Measurements from ENCODE around the gene EIF4G3.
"Not testable (repeated sequence)": the region's sequence is repeated elsewhere in the genome, so short reads cannot be mapped to it uniquely, and the experiment has no call there.

Gene EIF4G3

GRCh38 chr1:20851791-20852190, 324.9 kb downstream of the EIF4G3 start:
- not testable (repeated sequence) for ATAC-seq

GRCh38 chr1:20850021-20850420, 326.7 kb downstream of the EIF4G3 start:
- ATAC-seq: no peak

DNA sequence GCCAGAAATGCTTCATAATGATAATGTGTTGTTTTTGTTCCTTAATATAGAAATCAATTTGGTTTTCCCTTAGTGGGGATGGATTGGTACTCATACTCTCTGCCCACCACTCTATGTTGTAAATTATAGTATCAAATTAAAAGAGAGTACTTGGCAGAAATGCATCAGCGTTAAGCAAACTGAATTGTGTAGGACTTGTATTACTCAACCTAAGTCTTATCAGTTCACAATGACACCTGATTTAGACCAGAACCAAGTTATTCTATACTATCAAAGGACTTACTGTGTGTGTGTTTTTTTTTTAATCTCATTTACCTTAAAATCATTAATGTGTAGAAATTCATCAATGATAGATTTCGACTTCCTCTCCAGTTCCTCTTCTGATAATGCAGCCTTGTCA, 327.6 kb downstream of the EIF4G3 start:
- no peak for ATAC-seq

DNA sequence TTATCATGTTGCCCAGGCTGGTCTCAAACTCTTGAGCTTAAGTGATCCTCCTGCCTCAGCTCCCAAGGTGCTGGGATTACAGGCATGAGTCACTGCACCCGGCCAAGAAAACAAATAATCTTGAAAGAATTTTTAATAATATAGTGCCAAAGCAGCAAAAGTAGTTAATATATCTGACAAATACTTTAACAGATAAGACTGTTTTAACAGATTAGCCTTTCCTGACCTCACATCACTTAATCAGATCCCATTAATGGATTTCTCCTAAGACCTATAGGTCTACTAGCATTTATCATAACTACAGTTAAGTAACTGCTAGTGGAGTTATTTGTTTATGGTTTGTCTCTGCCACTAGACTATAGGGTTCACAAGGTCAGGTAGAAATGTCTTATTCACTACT, 328.5 kb downstream of the EIF4G3 start:
- ATAC-seq: no peak

DNA sequence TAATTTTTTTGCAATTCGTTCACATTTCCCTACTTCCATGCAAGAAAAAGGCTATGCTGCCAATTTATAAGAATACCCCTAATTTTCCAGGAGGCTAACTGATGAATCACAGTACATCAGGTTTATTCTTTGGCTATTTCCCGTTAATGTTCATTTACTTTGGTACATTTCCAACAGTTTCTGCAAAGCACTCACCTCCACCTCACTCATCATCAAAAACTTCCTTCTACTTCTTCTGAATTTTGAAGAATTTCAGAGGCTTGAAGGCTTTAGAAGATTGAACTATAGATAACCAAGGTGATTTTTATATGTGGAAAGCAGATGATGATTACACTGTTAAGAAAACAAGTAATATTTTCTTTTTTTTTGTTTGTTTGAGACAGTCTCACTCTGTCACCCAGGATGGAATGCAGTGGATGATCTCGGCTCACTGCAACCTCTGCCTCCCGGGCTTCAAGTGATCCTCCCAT, 329.1 kb downstream of the EIF4G3 start:
- no peak for ATAC-seq

DNA sequence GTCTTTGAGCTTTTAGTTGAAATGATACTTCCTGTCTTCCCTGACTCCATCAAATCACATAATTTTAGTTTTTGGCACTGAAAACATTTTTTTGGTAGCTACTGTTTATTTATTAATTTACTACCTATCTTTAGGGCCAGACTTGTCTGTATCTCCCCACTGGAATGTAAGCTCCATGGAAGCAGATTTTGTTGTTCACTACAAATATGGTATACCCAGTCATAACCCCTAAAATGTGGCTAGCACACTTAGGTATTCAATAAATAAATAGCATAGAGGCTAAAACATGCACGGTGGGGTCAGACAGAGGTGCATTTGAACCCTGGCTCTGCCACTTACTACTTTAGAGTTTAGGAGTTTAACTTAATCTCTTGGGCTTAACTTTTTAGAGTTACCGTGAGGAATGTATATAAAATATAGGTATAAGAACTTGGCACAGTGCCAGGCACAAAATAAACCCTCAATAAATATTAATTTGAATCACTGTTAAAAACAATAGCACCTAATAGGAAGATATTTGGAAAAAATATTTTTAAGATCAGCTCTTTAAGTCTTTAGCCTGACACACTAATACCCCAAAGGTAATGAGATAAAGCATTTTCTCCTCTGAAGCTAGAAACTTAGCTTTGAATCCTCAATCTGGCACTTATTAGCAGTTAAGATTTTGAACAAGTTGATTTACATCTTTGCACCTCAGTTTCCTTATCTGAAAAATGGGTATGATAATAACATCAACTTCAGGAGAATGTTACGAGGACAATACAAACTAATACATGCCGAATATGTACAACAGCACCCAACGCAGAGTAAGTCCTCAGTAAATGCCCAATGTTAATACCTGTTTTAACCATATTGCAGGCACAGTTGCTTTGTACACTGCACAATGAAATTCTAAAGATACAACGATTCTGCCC, 330.0 kb downstream of the EIF4G3 start:
- ATAC-seq: no peak

GRCh38 chr1:20840731-20841130, 336.0 kb downstream of the EIF4G3 start:
- ATAC-seq: no peak

DNA sequence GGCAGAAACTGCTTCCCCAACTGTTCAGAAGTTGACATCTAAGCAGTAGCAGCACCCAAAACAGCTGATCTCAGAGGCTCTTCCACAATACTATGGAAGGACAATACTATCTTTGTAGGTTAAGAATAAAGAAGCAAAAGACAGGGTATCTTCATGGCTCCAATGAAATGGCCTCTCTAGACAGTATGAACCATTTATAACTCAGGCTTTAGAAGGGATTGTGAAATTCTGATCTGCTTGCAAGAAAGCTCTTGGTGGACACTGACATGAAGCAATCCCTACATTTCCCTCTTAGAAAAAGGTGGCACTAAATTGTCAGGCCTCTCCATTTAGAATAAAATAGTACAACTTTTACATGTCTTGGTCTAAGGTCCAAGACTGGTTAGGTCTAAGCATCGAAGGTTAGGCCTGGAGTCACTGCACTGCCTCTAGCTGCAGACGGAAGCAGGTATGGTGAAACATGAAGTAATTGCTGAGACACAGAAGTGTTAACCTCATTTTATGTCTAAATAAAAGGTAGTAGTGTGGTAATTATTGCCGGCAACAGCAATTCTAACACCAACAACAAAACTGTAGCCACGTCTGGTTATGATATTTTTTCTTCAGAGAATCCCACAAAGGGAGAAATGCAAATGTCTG, 339.0 kb downstream of the EIF4G3 start:
- ATAC-seq: no peak

DNA sequence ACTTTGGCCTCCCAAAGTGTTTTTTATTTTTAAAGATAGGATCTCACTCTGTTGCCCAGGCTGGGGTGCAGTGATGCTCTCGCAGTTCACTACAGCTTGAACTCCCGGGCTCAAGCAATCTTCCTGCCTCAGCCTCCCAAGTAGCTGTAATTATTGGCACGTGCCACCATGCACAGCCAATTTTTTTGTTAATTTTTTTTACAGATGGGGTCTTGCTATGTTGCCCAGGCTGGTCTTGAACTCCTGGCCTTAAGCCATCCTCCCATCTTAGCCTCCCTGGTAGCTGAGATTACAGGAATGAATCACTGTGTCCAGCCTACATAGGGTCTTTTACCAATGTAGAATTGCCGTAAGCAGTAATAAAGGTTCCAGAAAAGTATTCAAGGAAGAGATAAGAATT, 340.5 kb downstream of the EIF4G3 start:
- ATAC-seq: no peak

- ATAC-seq: no peak
These were observed 341.9 kb downstream of the EIF4G3 start for GRCh38 chr1:20834780-20835179.

- ATAC-seq: no peak
These were observed 342.5 kb downstream of the EIF4G3 start for GRCh38 chr1:20834192-20834591.

- ATAC-seq: no peak
These were observed 346.3 kb downstream of the EIF4G3 start for GRCh38 chr1:20830378-20830777.

DNA sequence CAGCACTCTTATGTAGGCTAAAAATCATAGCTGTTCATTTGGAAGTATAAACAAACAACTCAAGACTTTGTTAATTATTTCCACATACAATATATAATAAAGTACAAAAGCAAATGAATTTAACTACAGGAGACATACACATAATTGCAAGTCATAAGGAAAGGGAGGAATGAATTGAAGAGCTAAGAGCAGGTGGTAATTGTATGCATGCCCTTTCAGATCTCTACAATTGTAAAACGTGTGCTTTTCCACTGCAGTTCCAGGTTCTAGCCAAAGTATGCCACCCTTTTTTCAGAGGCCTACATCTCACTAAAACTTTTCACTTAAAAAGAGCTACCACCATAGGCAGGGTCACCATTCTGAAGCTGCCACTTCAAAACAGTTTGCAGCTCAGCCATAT, 346.8 kb downstream of the EIF4G3 start:
- no peak for ATAC-seq

DNA sequence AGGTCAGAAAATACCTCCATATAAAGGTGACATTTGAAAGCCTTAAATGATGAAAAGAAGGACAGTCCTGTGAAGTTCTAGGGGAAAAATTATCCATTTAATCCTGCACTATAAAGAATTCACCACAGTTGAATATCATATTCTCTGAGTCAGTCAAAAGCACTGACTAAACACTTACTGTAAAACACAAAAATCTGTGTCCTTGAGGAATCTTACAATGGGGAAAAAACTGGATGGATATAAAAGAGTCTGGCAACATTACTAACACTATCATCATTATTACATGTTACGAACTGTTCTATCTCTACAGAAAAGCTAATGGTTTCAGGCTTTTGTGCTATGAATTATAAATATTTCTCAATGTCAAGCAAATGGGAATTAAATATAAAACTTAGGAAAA, 347.2 kb downstream of the EIF4G3 start:
- ATAC-seq: no peak

DNA sequence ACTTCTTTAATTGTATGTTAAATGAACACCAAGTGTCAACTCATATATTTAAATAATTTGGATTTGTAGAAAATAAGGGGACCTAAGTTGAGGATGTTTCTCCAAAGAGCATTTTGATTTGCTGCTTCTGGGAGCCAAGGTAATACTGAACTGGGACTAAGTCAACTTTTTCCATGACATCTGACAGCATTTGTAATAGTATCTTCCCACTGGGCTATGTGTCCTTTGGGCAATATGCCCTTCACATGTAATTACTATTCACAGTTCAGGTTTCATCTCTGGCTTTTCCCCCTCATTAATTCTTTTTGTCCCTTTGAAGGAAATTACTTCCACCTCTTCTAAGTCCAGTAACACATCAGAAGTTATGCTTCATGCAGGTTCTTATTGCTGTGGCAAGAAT, 352.9 kb downstream of the EIF4G3 start:
- ATAC-seq: no peak

- ATAC-seq: no peak
These were observed 355.2 kb downstream of the EIF4G3 start for GRCh38 chr1:20821466-20821865.

DNA sequence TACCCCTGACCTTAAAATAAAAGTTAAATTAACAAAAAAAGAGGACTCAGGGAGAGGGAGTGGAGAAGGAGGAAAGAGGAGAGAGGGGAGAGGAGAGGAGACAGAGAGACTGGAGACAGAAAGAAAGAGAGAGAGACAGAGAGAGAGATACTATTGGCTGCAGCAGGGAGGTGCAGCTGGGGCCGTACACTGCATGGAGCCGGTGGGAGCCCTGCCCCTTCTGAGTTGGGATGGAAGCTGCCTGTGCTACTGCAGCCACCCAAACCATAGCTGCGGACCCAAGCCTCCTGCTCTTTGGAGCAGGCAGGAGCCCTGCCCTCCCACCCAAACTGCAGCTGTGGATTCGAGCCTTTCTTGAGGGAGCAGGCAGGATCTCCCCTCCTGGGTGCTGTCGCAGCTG, 356.9 kb downstream of the EIF4G3 start:
- no peak for ATAC-seq

DNA sequence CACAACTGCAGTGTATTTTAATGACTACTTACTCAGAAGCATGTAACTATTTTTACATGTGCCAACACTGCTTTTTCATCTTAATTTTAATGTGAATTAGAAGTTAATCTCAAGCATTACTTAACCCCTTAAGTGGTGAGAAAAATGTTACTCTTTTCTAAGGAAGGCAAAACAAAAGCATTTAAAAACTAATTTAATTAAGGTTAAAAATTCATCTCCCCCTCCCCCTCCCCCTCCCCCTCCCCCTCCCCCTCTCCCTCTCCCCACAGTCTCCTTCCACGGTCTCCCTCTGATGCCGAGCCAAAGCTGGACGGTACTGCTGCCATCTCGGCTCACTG, 362.2 kb downstream of the EIF4G3 start:
- no peak for ATAC-seq

GRCh38 chr1:20811916-20812315, 364.8 kb downstream of the EIF4G3 start:
- ATAC-seq: no peak

- ATAC-seq: no peak
These were observed 383.5 kb downstream of the EIF4G3 start for GRCh38 chr1:20793236-20793635.

GRCh38 chr1:20792196-20792595, 384.5 kb downstream of the EIF4G3 start:
- ATAC-seq: no peak

DNA sequence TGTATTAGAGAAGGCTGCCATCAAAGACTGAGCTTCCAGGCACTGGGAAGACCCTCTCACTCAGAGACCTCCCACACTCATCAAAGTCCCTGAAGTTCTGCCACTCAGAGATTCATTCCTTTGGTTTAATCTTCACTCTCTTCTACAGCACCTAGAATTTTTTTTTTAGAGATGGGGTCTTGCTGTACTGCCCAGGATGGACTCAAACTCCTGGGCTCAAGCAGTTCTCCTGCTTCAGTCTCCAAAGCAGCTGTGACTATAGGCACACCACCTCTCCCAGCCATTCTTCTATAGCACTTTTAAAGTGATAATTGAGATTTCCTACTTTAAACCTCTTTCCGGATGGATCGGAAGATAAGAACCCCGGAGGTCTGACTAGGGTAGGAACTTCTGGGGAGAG, 385.9 kb downstream of the EIF4G3 start:
- ATAC-seq: no peak

- ATAC-seq: not testable (repeated sequence)
These were observed 387.1 kb downstream of the EIF4G3 start for GRCh38 chr1:20789598-20789997.

Measured in activated CD4-positive, CD25-positive, alpha-beta regulatory T cell treated with anti-CD3 and anti-CD28 coated beads, Interleukin-2, amount 50 U/mL, for 24 hours (primary cell).